ENCODE measurements around the gene SERPINE1. TPM values are rescaled to one million over a fixed set of nuclear protein-coding genes. Genes with fewer than 3 reads are reported as not detected.

The SERPINE1 gene
- total RNA-seq, 4 donors from 2014 or later, result 6.7 to 22.9 (median 13.0) TPM

DNA sequence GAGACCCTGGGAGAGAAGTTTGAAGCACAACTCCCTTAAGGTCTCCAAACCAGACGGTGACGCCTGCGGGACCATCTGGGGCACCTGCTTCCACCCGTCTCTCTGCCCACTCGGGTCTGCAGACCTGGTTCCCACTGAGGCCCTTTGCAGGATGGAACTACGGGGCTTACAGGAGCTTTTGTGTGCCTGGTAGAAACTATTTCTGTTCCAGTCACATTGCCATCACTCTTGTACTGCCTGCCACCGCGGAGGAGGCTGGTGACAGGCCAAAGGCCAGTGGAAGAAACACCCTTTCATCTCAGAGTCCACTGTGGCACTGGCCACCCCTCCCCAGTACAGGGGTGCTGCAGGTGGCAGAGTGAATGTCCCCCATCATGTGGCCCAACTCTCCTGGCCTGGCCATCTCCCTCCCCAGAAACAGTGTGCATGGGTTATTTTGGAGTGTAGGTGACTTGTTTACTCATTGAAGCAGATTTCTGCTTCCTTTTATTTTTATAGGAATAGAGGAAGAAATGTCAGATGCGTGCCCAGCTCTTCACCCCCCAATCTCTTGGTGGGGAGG, 10.8 kb downstream of the SERPINE1 start:
- TF ChIP-seq EP300 (IDR thresholded peaks at IDR 0.05) (no peak), POLR2A (IDR thresholded peaks at IDR 0.05) (no peak), POLR2AphosphoS5 (IDR thresholded peaks at IDR 0.05) (no peak)
- TF ChIP-seq, protein P1, sequence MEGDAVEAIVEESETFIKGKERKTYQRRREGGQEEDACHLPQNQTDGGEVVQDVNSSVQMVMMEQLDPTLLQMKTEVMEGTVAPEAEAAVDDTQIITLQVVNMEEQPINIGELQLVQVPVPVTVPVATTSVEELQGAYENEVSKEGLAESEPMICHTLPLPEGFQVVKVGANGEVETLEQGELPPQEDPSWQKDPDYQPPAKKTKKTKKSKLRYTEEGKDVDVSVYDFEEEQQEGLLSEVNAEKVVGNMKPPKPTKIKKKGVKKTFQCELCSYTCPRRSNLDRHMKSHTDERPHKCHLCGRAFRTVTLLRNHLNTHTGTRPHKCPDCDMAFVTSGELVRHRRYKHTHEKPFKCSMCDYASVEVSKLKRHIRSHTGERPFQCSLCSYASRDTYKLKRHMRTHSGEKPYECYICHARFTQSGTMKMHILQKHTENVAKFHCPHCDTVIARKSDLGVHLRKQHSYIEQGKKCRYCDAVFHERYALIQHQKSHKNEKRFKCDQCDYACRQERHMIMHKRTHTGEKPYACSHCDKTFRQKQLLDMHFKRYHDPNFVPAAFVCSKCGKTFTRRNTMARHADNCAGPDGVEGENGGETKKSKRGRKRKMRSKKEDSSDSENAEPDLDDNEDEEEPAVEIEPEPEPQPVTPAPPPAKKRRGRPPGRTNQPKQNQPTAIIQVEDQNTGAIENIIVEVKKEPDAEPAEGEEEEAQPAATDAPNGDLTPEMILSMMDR (IDR thresholded peaks at IDR 0.05), result no peak
- DNase-seq (ENCODE audit: low spot score in 2 of 2), result no peak
- Histone ChIP-seq H3K36me3 (peaks cover 3% of the 10 kb centered on the region), H3K4me1 (peaks cover 24% of the 10 kb centered on the region), H3K27me3 (no peaks in the 10 kb centered on the region), H3K4me3 (no peak overlapping the region), H3K9me3 (no peaks in the 10 kb centered on the region), H3K27ac (peak overlapping the region; percentile 49)
- 80% methylated on average over 9 of the region's 9 CpGs for WGBS

DNA sequence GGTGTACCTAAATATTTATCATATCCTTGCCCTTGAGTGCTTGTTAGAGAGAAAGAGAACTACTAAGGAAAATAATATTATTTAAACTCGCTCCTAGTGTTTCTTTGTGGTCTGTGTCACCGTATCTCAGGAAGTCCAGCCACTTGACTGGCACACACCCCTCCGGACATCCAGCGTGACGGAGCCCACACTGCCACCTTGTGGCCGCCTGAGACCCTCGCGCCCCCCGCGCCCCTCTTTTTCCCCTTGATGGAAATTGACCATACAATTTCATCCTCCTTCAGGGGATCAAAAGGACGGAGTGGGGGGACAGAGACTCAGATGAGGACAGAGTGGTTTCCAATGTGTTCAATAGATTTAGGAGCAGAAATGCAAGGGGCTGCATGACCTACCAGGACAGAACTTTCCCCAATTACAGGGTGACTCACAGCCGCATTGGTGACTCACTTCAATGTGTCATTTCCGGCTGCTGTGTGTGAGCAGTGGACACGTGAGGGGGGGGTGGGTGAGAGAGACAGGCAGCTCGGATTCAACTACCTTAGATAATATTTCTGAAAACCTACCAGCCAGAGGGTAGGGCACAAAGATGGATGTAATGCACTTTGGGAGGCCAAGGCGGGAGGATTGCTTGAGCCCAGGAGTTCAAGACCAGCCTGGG, 11.4 kb downstream of the SERPINE1 start:
- DNase-seq (ENCODE audit: low spot score in 2 of 2), result peak; percentile 86 to 95
- Histone ChIP-seq H3K9me3 (no peaks in the 10 kb centered on the region), H3K27ac (peak overlapping the region; percentile 49), H3K4me1 (peaks cover 24% of the 10 kb centered on the region), H3K4me3 (no peak overlapping the region), H3K36me3 (peaks cover 3% of the 10 kb centered on the region), H3K27me3 (no peaks in the 10 kb centered on the region)
- 8% methylated on average over 16 of the region's 16 CpGs for WGBS
- TF ChIP-seq, protein P1 (IDR thresholded peaks at IDR 0.05), result peak; percentile 64 to 72
- peak in 1 of 3 donors; percentile 15 for TF ChIP-seq POLR2AphosphoS5 (IDR thresholded peaks at IDR 0.05)
- no peak for TF ChIP-seq POLR2A (IDR thresholded peaks at IDR 0.05)
- TF ChIP-seq EP300 (IDR thresholded peaks at IDR 0.05), result no peak

DNA sequence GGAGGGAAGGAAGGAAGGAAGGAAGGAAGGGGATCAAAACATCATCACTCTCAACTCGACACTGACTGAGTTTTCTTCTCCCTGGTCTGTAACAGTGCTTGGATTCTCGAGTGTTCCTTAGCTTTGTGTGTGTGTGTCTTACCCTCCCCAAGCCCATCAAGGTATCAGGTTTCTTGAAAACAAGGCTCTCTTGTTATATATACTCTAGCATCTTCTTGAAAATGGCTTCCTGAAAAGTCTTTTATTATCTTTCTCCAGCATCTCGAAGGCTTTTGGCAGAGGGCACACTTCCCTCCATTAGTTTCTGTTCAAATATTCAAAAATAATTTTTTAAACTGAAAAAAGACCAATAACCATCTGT, 13.4 kb downstream of the SERPINE1 start:
- 28% methylated on average over 3 of the region's 3 CpGs for WGBS
- H3K27me3 ChIP-seq, result no peaks in the 10 kb centered on the region
- no peaks in the 10 kb centered on the region for H3K9me3 ChIP-seq
- no peaks in the 10 kb centered on the region for H3K36me3 ChIP-seq
- no peak for DNase-seq (ENCODE audit: low spot score in 2 of 2)
- peaks cover 33% of the 10 kb centered on the region for H3K4me1 ChIP-seq
- H3K27ac ChIP-seq, result no peak overlapping the region
- H3K4me3 ChIP-seq, result no peak overlapping the region
- TF ChIP-seq, protein P1 (IDR thresholded peaks at IDR 0.05), result no peak
- TF ChIP-seq EP300 (IDR thresholded peaks at IDR 0.05) (no peak), POLR2AphosphoS5 (IDR thresholded peaks at IDR 0.05) (no peak), POLR2A (IDR thresholded peaks at IDR 0.05) (no peak)

DNA sequence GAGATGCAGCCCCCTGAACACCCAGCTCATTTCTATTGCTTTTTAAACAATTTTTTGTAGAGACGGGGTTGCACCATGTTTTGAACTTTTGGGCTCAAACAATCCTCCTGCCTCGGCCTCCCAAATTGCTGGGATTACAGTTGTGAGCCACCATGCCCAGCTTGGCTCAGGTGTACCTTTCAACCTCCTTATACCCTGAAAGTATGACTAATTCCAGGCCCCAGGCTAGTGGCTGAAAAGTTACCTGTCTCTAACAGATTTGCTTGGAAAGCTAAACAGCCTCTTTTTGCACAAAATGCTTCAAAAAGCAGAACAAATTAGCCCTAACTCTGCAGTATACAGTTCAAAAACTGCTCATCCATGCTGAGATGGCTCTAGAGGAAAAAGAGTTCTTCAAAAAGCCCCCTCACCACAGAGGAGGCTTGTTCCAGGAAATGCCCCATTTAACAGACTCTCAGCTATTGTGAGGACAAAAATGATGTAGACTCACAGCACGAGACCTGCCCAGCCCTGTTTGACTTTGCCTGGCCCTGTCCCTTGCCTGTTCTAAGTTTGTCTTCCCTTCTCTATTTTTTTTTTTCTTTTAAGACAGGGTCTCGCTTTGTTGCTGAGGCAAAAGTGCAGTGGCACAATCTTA, 14.0 kb downstream of the SERPINE1 start:
- no peak overlapping the region for H3K27ac ChIP-seq
- 72% methylated on average over 4 of the region's 4 CpGs for WGBS
- H3K36me3 ChIP-seq, result no peaks in the 10 kb centered on the region
- H3K4me1 ChIP-seq, result peaks cover 33% of the 10 kb centered on the region
- TF ChIP-seq EP300 (IDR thresholded peaks at IDR 0.05) (no peak), POLR2AphosphoS5 (IDR thresholded peaks at IDR 0.05) (no peak), POLR2A (IDR thresholded peaks at IDR 0.05) (no peak)
- TF ChIP-seq, protein P1 (IDR thresholded peaks at IDR 0.05), result no peak
- DNase-seq (ENCODE audit: low spot score in 2 of 2), result no peak
- H3K27me3 ChIP-seq, result no peaks in the 10 kb centered on the region
- no peak overlapping the region for H3K4me3 ChIP-seq
- H3K9me3 ChIP-seq, result no peaks in the 10 kb centered on the region

Measured in suprapubic skin (tissue), 4 donors.